ENCODE measurements around the gene LRRK1.

LRRK1 gene

GRCh38 chr15:101008158-101009139, 89.3 kb downstream of the LRRK1 start:
- Histone ChIP-seq H3K4ac (ENCODE audit: low read depth in 1 of 2, low read length in 2 of 2) (peak overlapping the region in 1 of 2 experiments; percentile 54), H3K4me1 (ENCODE audit: control insufficient read depth, insufficient read depth, low read depth, low read length) (peaks cover 9% of the 10 kb centered on the region), H3K14ac (ENCODE audit: low read length in 2 of 2) (peak overlapping the region in 1 of 2 experiments; percentile 61), H3K9me3 (ENCODE audit: control insufficient read depth, low read length) (peaks cover 12% of the 10 kb centered on the region), H2AFZ (ENCODE audit: low read depth, low read length) (peak overlapping the region; percentile 75), H3K79me1 (replicated peaks; ENCODE audit: low read length, poor library complexity, severe bottlenecking) (no peaks in the 10 kb centered on the region), H2BK15ac (ENCODE audit: low read depth, poor library complexity, severe bottlenecking) (peak overlapping the region; percentile 74), H4K8ac (ENCODE audit: low read length) (peak overlapping the region; percentile 92), H3K18ac (ENCODE audit: low read depth in 1 of 2, low read length in 2 of 2) (peak overlapping the region; percentile 63 to 89), H3K27me3 (ENCODE audit: control insufficient read depth in 1 of 2, insufficient read depth in 1 of 2, low read length in 2 of 2) (no peaks in the 10 kb centered on the region), H3K4me2 (ENCODE audit: low read length, poor library complexity, severe bottlenecking) (peak overlapping the region; percentile 62), H3K36me3 (ENCODE audit: control insufficient read depth in 1 of 2, insufficient read depth in 2 of 2, low read depth in 1 of 2, low read length in 2 of 2) (peaks cover 0 to 43% of the 10 kb centered on the region in 2 experiments), H4K91ac (ENCODE audit: low read length) (peak overlapping the region; percentile 82), H3K9ac (ENCODE audit: low read length) (peak overlapping the region; percentile 72), H2BK5ac (ENCODE audit: low read depth, low read length, poor library complexity, severe bottlenecking) (no peak overlapping the region), H2BK12ac (ENCODE audit: low read length in 2 of 2) (peak overlapping the region; percentile 29 to 61), H2AK5ac (ENCODE audit: low read length, severe bottlenecking) (no peak overlapping the region), H3K4me3 (ENCODE audit: insufficient read depth in 1 of 2, low read depth in 1 of 2, low read length in 2 of 2) (peak overlapping the region; percentile 41 to 69), H2BK120ac (ENCODE audit: low read depth, low read length) (no peak overlapping the region), H3K27ac (ENCODE audit: low read length, poor library complexity, severe bottlenecking) (no peak overlapping the region), H3K23ac (ENCODE audit: low read length in 2 of 2) (peak overlapping the region in 1 of 2 experiments; percentile 9)
- DNase-seq, result peak; percentile 79
- 31% methylated on average over 48 of the region's 48 CpGs for WGBS

- H3K36me3 ChIP-seq (ENCODE audit: control insufficient read depth in 1 of 2, insufficient read depth in 2 of 2, low read depth in 1 of 2, low read length in 2 of 2), result peaks cover 0 to 50% of the 10 kb centered on the region in 2 experiments
- H3K4ac ChIP-seq (ENCODE audit: low read depth in 1 of 2, low read length in 2 of 2), result no peak overlapping the region
- H3K9ac ChIP-seq (ENCODE audit: low read length), result no peak overlapping the region
- H2BK15ac ChIP-seq (ENCODE audit: low read depth, poor library complexity, severe bottlenecking), result no peak overlapping the region
- no peak overlapping the region for H2BK12ac ChIP-seq (ENCODE audit: low read length in 2 of 2)
- no peak overlapping the region for H4K8ac ChIP-seq (ENCODE audit: low read length)
- H3K23ac ChIP-seq (ENCODE audit: low read length in 2 of 2), result no peak overlapping the region
- H3K4me1 ChIP-seq (ENCODE audit: control insufficient read depth, insufficient read depth, low read depth, low read length), result peaks cover 9% of the 10 kb centered on the region
- peaks cover 12% of the 10 kb centered on the region for H3K9me3 ChIP-seq (ENCODE audit: control insufficient read depth, low read length)
- H3K4me2 ChIP-seq (ENCODE audit: low read length, poor library complexity, severe bottlenecking), result no peak overlapping the region
- 92% methylated on average over 2 of the region's 2 CpGs for WGBS
- no peak overlapping the region for H4K91ac ChIP-seq (ENCODE audit: low read length)
- no peak for DNase-seq
- H3K4me3 ChIP-seq (ENCODE audit: insufficient read depth in 1 of 2, low read depth in 1 of 2, low read length in 2 of 2), result no peak overlapping the region
- H2AK5ac ChIP-seq (ENCODE audit: low read length, severe bottlenecking), result no peak overlapping the region
- H2BK120ac ChIP-seq (ENCODE audit: low read depth, low read length), result no peak overlapping the region
- H3K79me1 ChIP-seq (replicated peaks; ENCODE audit: low read length, poor library complexity, severe bottlenecking), result no peaks in the 10 kb centered on the region
- H3K27ac ChIP-seq (ENCODE audit: low read length, poor library complexity, severe bottlenecking), result no peak overlapping the region
- no peak overlapping the region for H3K14ac ChIP-seq (ENCODE audit: low read length in 2 of 2)
- H2AFZ ChIP-seq (ENCODE audit: low read depth, low read length), result no peak overlapping the region
- H3K27me3 ChIP-seq (ENCODE audit: control insufficient read depth in 1 of 2, insufficient read depth in 1 of 2, low read length in 2 of 2), result no peaks in the 10 kb centered on the region
- H3K18ac ChIP-seq (ENCODE audit: low read depth in 1 of 2, low read length in 2 of 2), result no peak overlapping the region
- no peak overlapping the region for H2BK5ac ChIP-seq (ENCODE audit: low read depth, low read length, poor library complexity, severe bottlenecking)
Observed at GRCh38 chr15:101009176-101009575, 90.0 kb downstream of the LRRK1 start.

GRCh38 chr15:101010781-101011180, 91.6 kb downstream of the LRRK1 start:
- H2BK15ac ChIP-seq (ENCODE audit: low read depth, poor library complexity, severe bottlenecking), result no peak overlapping the region
- H2BK12ac ChIP-seq (ENCODE audit: low read length in 2 of 2), result no peak overlapping the region
- H3K4me3 ChIP-seq (ENCODE audit: insufficient read depth in 1 of 2, low read depth in 1 of 2, low read length in 2 of 2), result no peak overlapping the region
- no peak overlapping the region for H4K8ac ChIP-seq (ENCODE audit: low read length)
- H3K23ac ChIP-seq (ENCODE audit: low read length in 2 of 2), result no peak overlapping the region
- no peak overlapping the region for H3K4me2 ChIP-seq (ENCODE audit: low read length, poor library complexity, severe bottlenecking)
- WGBS, result 86% methylated on average over 6 of the region's 6 CpGs
- H3K18ac ChIP-seq (ENCODE audit: low read depth in 1 of 2, low read length in 2 of 2), result no peak overlapping the region
- H4K91ac ChIP-seq (ENCODE audit: low read length), result no peak overlapping the region
- no peak overlapping the region for H2BK120ac ChIP-seq (ENCODE audit: low read depth, low read length)
- no peak overlapping the region for H3K4ac ChIP-seq (ENCODE audit: low read depth in 1 of 2, low read length in 2 of 2)
- peaks cover 12% of the 10 kb centered on the region for H3K4me1 ChIP-seq (ENCODE audit: control insufficient read depth, insufficient read depth, low read depth, low read length)
- no peak overlapping the region for H3K14ac ChIP-seq (ENCODE audit: low read length in 2 of 2)
- H3K27ac ChIP-seq (ENCODE audit: low read length, poor library complexity, severe bottlenecking), result no peak overlapping the region
- H3K27me3 ChIP-seq (ENCODE audit: control insufficient read depth in 1 of 2, insufficient read depth in 1 of 2, low read length in 2 of 2), result no peaks in the 10 kb centered on the region
- H2BK5ac ChIP-seq (ENCODE audit: low read depth, low read length, poor library complexity, severe bottlenecking), result no peak overlapping the region
- H3K79me1 ChIP-seq (replicated peaks; ENCODE audit: low read length, poor library complexity, severe bottlenecking), result no peaks in the 10 kb centered on the region
- H3K9me3 ChIP-seq (ENCODE audit: control insufficient read depth, low read length), result peaks cover under 1% of the 10 kb centered on the region
- H3K36me3 ChIP-seq (ENCODE audit: control insufficient read depth in 1 of 2, insufficient read depth in 2 of 2, low read depth in 1 of 2, low read length in 2 of 2), result peaks cover 0 to 55% of the 10 kb centered on the region in 2 experiments
- H3K9ac ChIP-seq (ENCODE audit: low read length), result no peak overlapping the region
- no peak overlapping the region for H2AFZ ChIP-seq (ENCODE audit: low read depth, low read length)
- H2AK5ac ChIP-seq (ENCODE audit: low read length, severe bottlenecking), result no peak overlapping the region
- no peak for DNase-seq
